ENCODE measurements around the gene SLC39A6. TPM values are rescaled to one million over a fixed set of nuclear protein-coding genes. Genes with fewer than 3 reads are reported as not detected.

Gene SLC39A6
- total RNA-seq, 1 experiment from 2014 or later = 47.6 TPM

- ATAC-seq = no peak
- DNase-seq (ENCODE audit: low read depth, low spot score) = no peak
- H3K36me3 ChIP-seq (ENCODE audit: control insufficient read depth, insufficient read depth, low read length) = peaks cover 5% of the 10 kb centered on the region; the same call in 1 of the 2 replicates
- no TSS peak for BruUV-seq (replicated peaks)
- H3K9me3 ChIP-seq (ENCODE audit: control insufficient read depth, insufficient read depth, low read depth, low read length) = no peaks in the 10 kb centered on the region
- H3K27me3 ChIP-seq (ENCODE audit: control insufficient read depth, insufficient read depth, low read length) = no peaks in the 10 kb centered on the region
- CTCF ChIA-PET = no interaction called here
- in situ Hi-C loops (cut with HindIII; ENCODE audit: low pct_unique_long_range_greater_than_20kb, low sequenced_read_pairs) = no loop called here
- intact Hi-C loops (cut with micrococcal nuclease; ENCODE audit: unreplicated experiment) = no loop called here
- H3K27ac ChIP-seq (ENCODE audit: low read length) = no peak overlapping the region
- POLR2A ChIA-PET = no interaction called here
- no peak overlapping the region for H3K4me3 ChIP-seq (ENCODE audit: low read depth in 2 of 2, low read length in 2 of 2)
- no peaks in the 10 kb centered on the region for H3K4me1 ChIP-seq (ENCODE audit: control insufficient read depth, insufficient read depth, low read length)
- TF ChIP-seq TCF7L2 (IDR thresholded peaks at IDR 0.05; ENCODE audit: low read depth, low read length) = no peak
- no peak for TF ChIP-seq CTCF (IDR thresholded peaks at IDR 0.05)
- TF ChIP-seq REST (IDR thresholded peaks at IDR 0.05; ENCODE audit: insufficient read depth in 1 of 2, low read depth in 2 of 2, low read length in 1 of 2) = no peak
- no peak for TF ChIP-seq POLR2AphosphoS5 (IDR thresholded peaks at IDR 0.05; ENCODE audit: low read depth, low read length)
- no peak for TF ChIP-seq SIN3A (IDR thresholded peaks at IDR 0.05; ENCODE audit: borderline replicate concordance, insufficient read depth, low read depth, low read length)
These were observed 21.7 kb downstream of the SLC39A6 start for GRCh38 chr18:36107477-36107876.

GRCh38 chr18:36104749-36105148 is 24.4 kb downstream of the SLC39A6 start:
- intact Hi-C loops (cut with micrococcal nuclease; ENCODE audit: unreplicated experiment) (no loop called here), in situ Hi-C loops (cut with HindIII; ENCODE audit: low pct_unique_long_range_greater_than_20kb, low sequenced_read_pairs) (no loop called here)

More at GRCh38 chr18:36104749-36105148, 24.4 kb downstream of the SLC39A6 start:
- ATAC-seq = no peak
- H3K9me3 ChIP-seq (ENCODE audit: control insufficient read depth, insufficient read depth, low read depth, low read length) = no peaks in the 10 kb centered on the region; the same call in 1 of the 2 replicates
- peaks cover 2% of the 10 kb centered on the region; the same call in 1 of the 2 replicates for H3K36me3 ChIP-seq (ENCODE audit: control insufficient read depth, insufficient read depth, low read length)
- POLR2A ChIA-PET = no interaction called here
- H3K27ac ChIP-seq (ENCODE audit: low read length) = no peak overlapping the region
- no peak overlapping the region for H3K4me3 ChIP-seq (ENCODE audit: low read depth in 2 of 2, low read length in 2 of 2)
- H3K4me1 ChIP-seq (ENCODE audit: control insufficient read depth, insufficient read depth, low read length) = no peaks in the 10 kb centered on the region
- no peaks in the 10 kb centered on the region for H3K27me3 ChIP-seq (ENCODE audit: control insufficient read depth, insufficient read depth, low read length)
- no TSS peak for BruUV-seq (replicated peaks)
- CTCF ChIA-PET = no interaction called here
- DNase-seq (ENCODE audit: low read depth, low spot score) = no peak
- TF ChIP-seq REST (IDR thresholded peaks at IDR 0.05; ENCODE audit: insufficient read depth in 1 of 2, low read depth in 2 of 2, low read length in 1 of 2) (no peak), CTCF (IDR thresholded peaks at IDR 0.05) (no peak), POLR2AphosphoS5 (IDR thresholded peaks at IDR 0.05; ENCODE audit: low read depth, low read length) (no peak), TCF7L2 (IDR thresholded peaks at IDR 0.05; ENCODE audit: low read depth, low read length) (no peak), SIN3A (IDR thresholded peaks at IDR 0.05; ENCODE audit: borderline replicate concordance, insufficient read depth, low read depth, low read length) (no peak)

All from Panc1 (cell line).